ENCODE results near the gene MICAL3.
A peak's percentile ranks its signal among the peaks of the same experiment; 100 is the strongest.

The MICAL3 gene

DNA sequence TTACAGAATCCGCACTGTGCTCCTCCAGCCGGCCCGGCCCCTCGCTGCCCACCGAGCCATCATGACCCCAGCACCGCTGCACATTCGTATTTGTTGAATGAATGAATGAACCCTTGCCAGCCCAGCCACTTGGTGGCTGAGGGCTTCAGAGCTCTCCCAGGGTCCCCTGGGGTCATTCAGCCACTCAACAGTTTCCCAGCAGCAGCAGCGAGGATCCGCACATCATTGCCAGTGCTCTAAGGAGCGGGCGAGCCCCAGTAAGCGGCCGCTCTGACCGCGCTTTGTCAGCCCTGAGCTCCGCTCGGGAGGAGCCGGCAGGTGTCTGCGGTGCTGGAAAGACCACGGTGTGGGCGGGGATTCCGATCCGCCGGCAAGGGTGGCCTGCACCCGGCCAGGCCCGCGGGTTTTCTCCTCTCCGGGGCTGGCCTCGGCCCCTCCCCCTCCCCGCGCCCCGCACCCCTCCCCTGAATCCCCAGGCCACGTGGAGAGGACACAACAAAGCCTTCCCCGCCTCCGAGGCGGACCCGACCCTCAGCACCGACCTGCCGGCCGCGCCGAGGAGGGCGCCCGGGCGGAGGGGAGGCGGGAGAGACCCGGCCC lies 250.7 kb downstream of the MICAL3 start:
- Histone ChIP-seq H3K27me3 (ENCODE audit: low read depth, low read length) (no peaks in the 10 kb centered on the region), H2AFZ (ENCODE audit: low read depth, low read length) (no peak overlapping the region), H3K9me3 (ENCODE audit: insufficient read depth, low read length) (no peaks in the 10 kb centered on the region), H3K4me1 (ENCODE audit: low read length) (peaks cover 67% of the 10 kb centered on the region), H4K20me1 (ENCODE audit: insufficient read depth, low read length) (peaks cover 43% of the 10 kb centered on the region), H3K27ac (ENCODE audit: low read length) (peak overlapping the region; percentile 77), H3K36me3 (replicated peaks; ENCODE audit: low read depth, low read length) (peaks cover 47% of the 10 kb centered on the region), H3K79me2 (ENCODE audit: low read length) (peaks cover 75% of the 10 kb centered on the region), H3K4me3 (ENCODE audit: low read length) (peak overlapping the region; percentile 79), H3K9ac (ENCODE audit: low read length) (peak overlapping the region; percentile 92), H3K4me2 (ENCODE audit: low read length) (peak overlapping the region; percentile 89)
- no peak for TF ChIP-seq CTCF (IDR thresholded peaks at IDR 0.05; ENCODE audit: low read depth, low read length)
- TF ChIP-seq EZH2phosphoT487 (IDR thresholded peaks at IDR 0.05; ENCODE audit: low read depth), result no peak

DNA sequence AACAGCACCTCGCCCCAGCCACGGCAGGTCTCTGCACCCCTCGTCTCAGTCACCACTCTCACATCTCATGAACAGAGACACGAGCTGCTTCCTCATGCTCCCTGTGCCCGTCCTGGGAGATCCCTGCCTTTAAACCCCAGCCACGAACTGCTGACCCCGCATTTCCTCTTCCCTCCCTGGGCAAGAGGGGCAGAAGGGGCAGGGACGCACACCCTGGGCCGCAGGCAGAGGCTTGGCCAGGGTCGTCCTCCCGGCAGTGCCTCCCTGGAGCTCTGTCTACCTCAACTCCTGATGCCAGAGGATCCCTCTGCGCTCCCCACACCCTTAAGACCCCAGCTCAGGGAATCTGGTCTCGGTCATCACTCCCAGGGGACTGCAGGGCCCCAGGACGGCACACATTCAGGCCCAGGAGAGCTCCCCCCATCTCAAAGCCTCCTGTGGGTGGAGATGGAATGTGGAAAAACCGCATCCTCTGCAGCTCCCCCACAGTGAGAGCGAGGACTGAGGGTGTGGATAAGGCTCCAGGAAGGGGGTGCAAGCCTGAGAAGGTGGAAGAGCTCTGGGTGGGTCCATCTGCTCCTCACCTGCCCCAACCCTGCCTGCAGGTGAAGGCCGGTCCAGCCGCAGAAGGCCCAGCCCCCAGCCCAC lies 251.3 kb downstream of the MICAL3 start:
- H3K4me1 ChIP-seq (ENCODE audit: low read length), result peaks cover 65% of the 10 kb centered on the region
- no peaks in the 10 kb centered on the region for H3K9me3 ChIP-seq (ENCODE audit: insufficient read depth, low read length)
- H3K9ac ChIP-seq (ENCODE audit: low read length), result peak overlapping the region; percentile 92
- peak overlapping the region; percentile 77 for H3K27ac ChIP-seq (ENCODE audit: low read length)
- TF ChIP-seq CTCF (IDR thresholded peaks at IDR 0.05; ENCODE audit: low read depth, low read length), result no peak
- no peak for TF ChIP-seq EZH2phosphoT487 (IDR thresholded peaks at IDR 0.05; ENCODE audit: low read depth)
- H3K4me2 ChIP-seq (ENCODE audit: low read length), result peak overlapping the region; percentile 89
- peaks cover 48% of the 10 kb centered on the region for H4K20me1 ChIP-seq (ENCODE audit: insufficient read depth, low read length)
- peaks cover 75% of the 10 kb centered on the region for H3K79me2 ChIP-seq (ENCODE audit: low read length)
- peak overlapping the region; percentile 79 for H3K4me3 ChIP-seq (ENCODE audit: low read length)
- no peaks in the 10 kb centered on the region for H3K27me3 ChIP-seq (ENCODE audit: low read depth, low read length)
- peaks cover 44% of the 10 kb centered on the region for H3K36me3 ChIP-seq (replicated peaks; ENCODE audit: low read depth, low read length)
- no peak overlapping the region for H2AFZ ChIP-seq (ENCODE audit: low read depth, low read length)

- Histone ChIP-seq H3K4me3 (ENCODE audit: low read length) (peak overlapping the region; percentile 79), H3K4me1 (ENCODE audit: low read length) (peaks cover 71% of the 10 kb centered on the region), H2AFZ (ENCODE audit: low read depth, low read length) (no peak overlapping the region), H4K20me1 (ENCODE audit: insufficient read depth, low read length) (peaks cover 55% of the 10 kb centered on the region), H3K9ac (ENCODE audit: low read length) (peak overlapping the region; percentile 92), H3K4me2 (ENCODE audit: low read length) (peak overlapping the region; percentile 89), H3K79me2 (ENCODE audit: low read length) (peaks cover 75% of the 10 kb centered on the region), H3K9me3 (ENCODE audit: insufficient read depth, low read length) (no peaks in the 10 kb centered on the region), H3K27ac (ENCODE audit: low read length) (peak overlapping the region; percentile 77), H3K36me3 (replicated peaks; ENCODE audit: low read depth, low read length) (peaks cover 49% of the 10 kb centered on the region), H3K27me3 (ENCODE audit: low read depth, low read length) (no peaks in the 10 kb centered on the region)
- TF ChIP-seq CTCF (IDR thresholded peaks at IDR 0.05; ENCODE audit: low read depth, low read length) (peak; percentile 12; the same call in 1 of the 2 replicates), EZH2phosphoT487 (IDR thresholded peaks at IDR 0.05; ENCODE audit: low read depth) (no peak)
Measured at GRCh38 chr22:17772249-17772957, 252.0 kb downstream of the MICAL3 start.

Measured in OCI-LY3 (cell line).